ENCODE measurements around the gene TRAPPC3L. TPM values are rescaled to one million over a fixed set of nuclear protein-coding genes. Genes with fewer than 3 reads are reported as not detected.

The TRAPPC3L gene
- total and polyA plus RNA-seq, 9 of the 15 experiments (the other 6 are each of a cell fraction or from before 2014, with no cell fraction given), result not detected

- Histone ChIP-seq H2AFZ (ENCODE audit: low read depth, low read length) (peak overlapping the region; percentile 83), H3K36me3 (ENCODE audit: control insufficient read depth, insufficient read depth, low read length) (no peaks in the 10 kb centered on the region), H3K4me2 (ENCODE audit: insufficient read depth, low read length) (no peak overlapping the region), H4K20me1 (replicated peaks; ENCODE audit: control insufficient read depth, insufficient read depth, low read length) (no peaks in the 10 kb centered on the region), H3K9ac (ENCODE audit: insufficient read depth in 1 of 2, low read depth in 2 of 2, low read length in 2 of 2) (no peak overlapping the region), H3K79me2 (ENCODE audit: control insufficient read depth, insufficient read depth, low read length) (no peaks in the 10 kb centered on the region), H3K4me1 (replicated peaks in 1 of 2; ENCODE audit: control insufficient read depth in 2 of 2, insufficient read depth in 2 of 2, low read length in 2 of 2) (no peaks in the 10 kb centered on the region), H3K9me1 (ENCODE audit: control insufficient read depth, insufficient read depth, low read length) (no peaks in the 10 kb centered on the region), H3K9me3 (replicated peaks; ENCODE audit: control insufficient read depth, insufficient read depth, low read depth, low read length) (no peaks in the 10 kb centered on the region), H3K27me3 (ENCODE audit: control insufficient read depth in 2 of 2, insufficient read depth in 2 of 2, low read length in 2 of 2) (peaks cover 0 to 3% of the 10 kb centered on the region in 2 experiments; a peak in 1 of 5 replicates), H3K4me3 (no peak overlapping the region), H3K27ac (ENCODE audit: extremely low read depth, low read depth, low read length) (no peak overlapping the region)
- 0% methylated on average over 4 of the region's 4 CpGs for WGBS (ENCODE audit: insufficient coverage, low coverage, missing lambda C conversion rate)
- peak; percentile 65 for ATAC-seq
- BruUV-seq (replicated peaks), result no TSS peak
- peak; percentile 86 for FAIRE-seq
- in situ Hi-C loops (cut with MboI) (loop anchor here (10.0 kb wide), 1 partner anchor 271 kb away; no protein-coding TSS in a partner anchor), intact Hi-C loops (cut with micrococcal nuclease) (loop anchor here (1.0 to 5.0 kb wide), 5 partner anchors 25 to 431 kb away; no protein-coding TSS in a partner anchor)
- ChIA-PET POLR2A (no interaction called here), CTCF (ENCODE audit: low intra/inter-chr PET ratio) (interaction anchor here (1.6 to 1.8 kb wide), 2 partner anchors 25 to 110 kb away, joined by 5 to 8 read pairs; no protein-coding TSS in a partner anchor)
- DNase-seq (ENCODE audit: extremely low read depth in 1 of 4, low spot score in 3 of 4), result peak; percentile 45 to 69 (median 52)
- TF ChIP-seq CTCF (IDR thresholded peaks at IDR 0.05 in 2 of 3, conservative IDR thresholded peaks at IDR 0.05 in 1 of 3; ENCODE audit: insufficient read depth in 2 of 3, low read depth in 1 of 3, low read length in 3 of 3) (peak; percentile 60 to 75 (median 62); a peak in 5 of 6 replicates), SMAD3 (CRISPR knock-in tag; conservative IDR thresholded peaks at IDR 0.05) (no peak), CBX3 (IDR thresholded peaks at IDR 0.05; ENCODE audit: borderline replicate concordance in 1 of 2, low read length in 2 of 2) (no peak), CBFA2T3 (IDR thresholded peaks at IDR 0.05) (no peak), CCAR2 (IDR thresholded peaks at IDR 0.05; ENCODE audit: low read depth, low read length) (no peak), MAZ (CRISPR knock-in tag; conservative IDR thresholded peaks at IDR 0.05 in 1 of 2, IDR thresholded peaks at IDR 0.05 in 1 of 2) (0 out of 4 replicates have a peak, but pooled peaks of 1 of the 2 experiments have one; percentile 22), RAD21 (CRISPR knock-in tag; conservative IDR thresholded peaks at IDR 0.05 in 1 of 2, IDR thresholded peaks at IDR 0.05 in 1 of 2) (peak; percentile 53 to 70), TAF7 (tag; IDR thresholded peaks at IDR 0.05) (no peak), SMC3 (conservative IDR thresholded peaks at IDR 0.05; ENCODE audit: insufficient read depth, low read depth, low read length) (peak; percentile 14; the same call in 1 of the 2 replicates), DDX20 (tag; IDR thresholded peaks at IDR 0.05; ENCODE audit: low read depth) (no peak), HNRNPUL1 (IDR thresholded peaks at IDR 0.05; ENCODE audit: low read length) (no peak), RBM34 (IDR thresholded peaks at IDR 0.05; ENCODE audit: borderline replicate concordance, insufficient read depth, low read length) (no peak), HIVEP1 (CRISPR knock-in tag; IDR thresholded peaks at IDR 0.05) (no peak), MITF (IDR thresholded peaks at IDR 0.05) (no peak), TAF1 (IDR thresholded peaks at IDR 0.05; ENCODE audit: control insufficient read depth, extremely low read depth, insufficient read depth, low read length, severe bottlenecking) (no peak), CHCHD3 (CRISPR knock-in tag; IDR thresholded peaks at IDR 0.05) (no peak), NELFE (IDR thresholded peaks at IDR 0.05; ENCODE audit: insufficient read depth, insufficient read length) (no peak), ZNF75A (CRISPR knock-in tag; IDR thresholded peaks at IDR 0.05) (no peak)
Observed at GRCh38 chr6:116536216-116536621, 9.3 kb downstream of the TRAPPC3L start.
